Heart right ventricle (tissue), 16 donors: ENCODE data around the gene HNF1A. TPM values are rescaled to one million over a fixed set of nuclear protein-coding genes. Genes with fewer than 3 reads are reported as not detected.

Source experiments
- ATAC-seq, 8 donors: fragments of 200-7000 bp; cut with Tn5 transposase; one replicate each; pipeline ENCODE4 v1.9.1; 2020; ENCODE audit warnings: mild to moderate bottlenecking in 8 of 8, moderate library complexity in 8 of 8, moderate number of reproducible peaks in 1 of 8
- DNase-seq, 2 donors: peaks; one replicate each; pipeline ENCODE4 v3.0.0-alpha.2; 2020
- H3K27ac ChIP-seq, 10 donors: fragments of 200-600 bp; sonication (generic) in 2 of 10; one replicate each; pipeline versions ENCODE4 v1.5.0 to v1.8.0; 2020 to 2022; ENCODE audit warnings: mild to moderate bottlenecking in 3 of 10
- H3K27me3 ChIP-seq, 7 donors: fragments of 200-600 bp; one replicate each; pipeline ENCODE4 v1.8.0; 2021 to 2022; ENCODE audit warnings: mild to moderate bottlenecking in 2 of 7
- H3K36me3 ChIP-seq, 9 donors: fragments of 200-600 bp; sonication (generic) in 1 of 9; one replicate each; pipeline versions ENCODE4 v1.5.0 to v1.8.0; 2020 to 2022; ENCODE audit warnings: mild to moderate bottlenecking in 2 of 9
- H3K4me1 ChIP-seq, 9 donors: fragments of 200-600 bp; sonication (generic) in 1 of 9; one replicate each; pipeline versions ENCODE4 v1.5.0 to v1.8.0; 2020 to 2022; ENCODE audit warnings: mild to moderate bottlenecking in 4 of 9
- H3K4me3 ChIP-seq, 10 donors: fragments of 200-600 bp; sonication (generic) in 2 of 10; one replicate each; pipeline versions ENCODE4 v1.5.0 to v1.8.0; 2020 to 2022; ENCODE audit warnings: mild to moderate bottlenecking in 7 of 10, moderate library complexity in 2 of 10
- H3K9me3 ChIP-seq, 11 donors: fragments of 200-600 bp in 10 of 11; sonication (generic) in 2 of 11; one replicate each; pipeline versions ENCODE4 v1.5.0 to v1.8.0; 2013 to 2022; ENCODE audit warnings: mild to moderate bottlenecking in 2 of 11, control low read depth in 1 of 11, moderate library complexity in 1 of 11
- CTCF ChIP-seq, 9 donors: fragments of 200-600 bp; sonication (generic) in 2 of 9; IDR thresholded peaks; one replicate each; pipeline versions ENCODE4 v1.5.0 to v1.8.0; 2021 to 2022; ENCODE audit warnings: antibody characterized with exemption in 9 of 9, mild to moderate bottlenecking in 5 of 9, moderate library complexity in 1 of 9
- WGBS, 2 donors: extraction: QIAGEN DNeasy Blood & Tissue Kit; methylation state at CpG; one replicate each; pipeline ENCODE4 v1.1.7; 2013; ENCODE audit warnings: inconsistent platforms in 1 of 2; 5-methylcytosine and 5-hydroxymethylcytosine counted together
- intact Hi-C, 10 donors: fragments of 100-400 bp; cut with DNase I; formaldehyde crosslinking; loops; one replicate each; pipeline versions ENCODE4 v1.11.1 to v1.14.2; 2022
- polyA plus RNA-seq, 2 donors: library from polyadenylated mRNA; stranded (reverse); fragments of 200-250 nt; gene quantifications; one replicate each; pipeline ENCODE4 v1.2.3, GENCODE V29; 2013
- total RNA-seq, 10 donors: library from RNA; stranded (reverse); fragmentation: NEBNext Ultra II Directional in 3 of 10; extraction: Animal tissue kit (Norgen Biotek cat#: 25700) in 3 of 10; gene quantifications; one replicate each; pipeline versions ENCODE4 v1.2.1 to v1.2.4, GENCODE V29; 2021 to 2023
- donor health status: Arrhythmogenic right ventricular cardiomyopathy.
- donor health status: ischemic (EF 13 %, LVEDD 7.1; RV severe dilation, severe dysfunction).
- donor health status: healthy with polysubstance abuse.
- donor health status: DM: no; HTN: yes; CAD: no.
- donor health status: DM: no; HTN: no; CAD: no.
- donor health status: ischemic (EF 25% LVEDD 6.9; RV normal size, moderate dysfunction).
- donor health status: ischemic (EF 25% LVEDD 5.7; RV mildly dilated, moderate dysfunction).
- donor health status: healthy.
- donor health status: DM: yes; HTN: yes; CAD: no.
- donor health status: Ischemic cardiomyopathy.
- donor health status: ischemic (EF 35%, LVEDD 5.7; RV mildly dilated, moderate dysfunction).
- donor health status: nonischemic (EF 11% LVEDD 7.7; RV severe dilation, severe dysfunction).
- donor health status: DM: yes; HTN: yes; CAD: no.
- donor health status: PGD.
- donor health status: ischemic (EF 29% LVEDD 5.4; RV normal size, mild dysfunction).
- donor health status: nonischemic (EF 23%, LVEDD 6.1; RV moderate dilation, normal function).

The HNF1A gene
- total and polyA plus RNA-seq, 12 donors = 0.04 TPM; not detected in 11

GRCh38 chr12:120965534-120966091 is 12.7 kb upstream of the HNF1A start:
- WGBS, 2 donors = 57 to 62% methylated on average over 13 of the region's 13 CpGs
- Histone ChIP-seq H3K27ac (no peak overlapping the region), H3K4me3 (no peak overlapping the region), H3K9me3 (no peaks in the 10 kb centered on the region), H3K36me3 (no peaks in the 10 kb centered on the region), H3K27me3 (peaks cover 0 to 5% (median 0%) of the 10 kb centered on the region in 7 donors), H3K4me1 (no peaks in the 10 kb centered on the region)
- DNase-seq = no peak
- no peak for ATAC-seq
- TF ChIP-seq CTCF (IDR thresholded peaks at IDR 0.05) = no peak
- intact Hi-C loops = loop anchor here in 3 of 10 donors (10.0 kb wide), 3 partner anchors 101 to 241 kb away; partner anchors contain the start of gene ACADS (in 1 of the 3)

GRCh38 chr12:120970310-120970709 is 8.0 kb upstream of the HNF1A start:
- no peak for TF ChIP-seq CTCF (IDR thresholded peaks at IDR 0.05)
- no peak overlapping the region for H3K4me3 ChIP-seq
- no peaks in the 10 kb centered on the region for H3K9me3 ChIP-seq
- DNase-seq = no peak
- H3K27ac ChIP-seq = no peak overlapping the region
- intact Hi-C loops = loop anchor here (2.0 to 10.0 kb wide), 12 partner anchors 113 to 388 kb away; partner anchors contain the start of genes ACADS (in 5 of the 10), POP5 (in 4 of the 10), CABP1 (in 1 of the 10) and UNC119B (in 1 of the 10)
- WGBS, 2 donors = 64 to 66% methylated on average over 3 of the region's 3 CpGs
- H3K27me3 ChIP-seq = no peaks in the 10 kb centered on the region
- H3K4me1 ChIP-seq = peaks cover 0 to 3% (median 0%) of the 10 kb centered on the region in 9 donors
- no peaks in the 10 kb centered on the region for H3K36me3 ChIP-seq
- ATAC-seq = no peak

GRCh38 chr12:120971299-120972180 is 6.8 kb upstream of the HNF1A start:
- Histone ChIP-seq H3K4me1 (peaks cover 0 to 3% (median 0%) of the 10 kb centered on the region in 9 donors), H3K27me3 (no peaks in the 10 kb centered on the region), H3K27ac (no peak overlapping the region), H3K9me3 (no peaks in the 10 kb centered on the region), H3K36me3 (no peaks in the 10 kb centered on the region), H3K4me3 (no peak overlapping the region)
- intact Hi-C loops = loop anchor here (1.0 to 10.0 kb wide), 15 partner anchors 114 to 389 kb away; partner anchors contain the start of genes ACADS (in 5 of the 10), POP5 (in 4 of the 10), CABP1 (in 1 of the 10) and UNC119B (in 1 of the 10)
- peak; percentile 57 to 87 (median 80) for ATAC-seq
- TF ChIP-seq CTCF (IDR thresholded peaks at IDR 0.05) = peak; percentile 44 to 83 (median 78)
- DNase-seq = peak in 1 of 2 donors; percentile 34
- 33 to 35% methylated on average over 13 of the region's 13 CpGs for WGBS, 2 donors

- Histone ChIP-seq H3K36me3 (no peaks in the 10 kb centered on the region), H3K27me3 (no peaks in the 10 kb centered on the region), H3K27ac (no peak overlapping the region), H3K4me1 (peaks cover 0 to 3% (median 0%) of the 10 kb centered on the region in 9 donors), H3K4me3 (no peak overlapping the region), H3K9me3 (no peaks in the 10 kb centered on the region)
- intact Hi-C loops = loop anchor here in 9 of 10 donors (2.0 to 10.0 kb wide), 13 partner anchors 116 to 391 kb away; partner anchors contain the start of genes ACADS (in 5 of the 9), POP5 (in 4 of the 9), CABP1 (in 1 of the 9) and UNC119B (in 1 of the 9)
- ATAC-seq = no peak
- DNase-seq = no peak
- WGBS, 2 donors = 51 to 60% methylated on average over 10 of the region's 10 CpGs
- no peak for TF ChIP-seq CTCF (IDR thresholded peaks at IDR 0.05)
Measured at GRCh38 chr12:120972870-120973543, 5.3 kb upstream of the HNF1A start.
